ENCODE data around the gene CGAS.

- TF ChIP-seq RARB (CRISPR knock-in tag; IDR thresholded peaks at IDR 0.05): no peak
- TF ChIP-seq REST (IDR thresholded peaks at IDR 0.05): no peak
- TF ChIP-seq, protein P1, sequence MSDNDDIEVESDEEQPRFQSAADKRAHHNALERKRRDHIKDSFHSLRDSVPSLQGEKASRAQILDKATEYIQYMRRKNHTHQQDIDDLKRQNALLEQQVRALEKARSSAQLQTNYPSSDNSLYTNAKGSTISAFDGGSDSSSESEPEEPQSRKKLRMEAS (IDR thresholded peaks at IDR 0.05): no peak
- no peak for TF ChIP-seq MAFK (IDR thresholded peaks at IDR 0.05; ENCODE audit: partially characterized antibody)
- no peak for TF ChIP-seq CTCF (IDR thresholded peaks at IDR 0.05)
- TF ChIP-seq EP300 (IDR thresholded peaks at IDR 0.05): no peak
- TF ChIP-seq ZNF302 (CRISPR knock-in tag; IDR thresholded peaks at IDR 0.05): no peak
- TF ChIP-seq CHD4 (IDR thresholded peaks at IDR 0.05; ENCODE audit: borderline replicate concordance): no peak
- TF ChIP-seq, protein P2, sequence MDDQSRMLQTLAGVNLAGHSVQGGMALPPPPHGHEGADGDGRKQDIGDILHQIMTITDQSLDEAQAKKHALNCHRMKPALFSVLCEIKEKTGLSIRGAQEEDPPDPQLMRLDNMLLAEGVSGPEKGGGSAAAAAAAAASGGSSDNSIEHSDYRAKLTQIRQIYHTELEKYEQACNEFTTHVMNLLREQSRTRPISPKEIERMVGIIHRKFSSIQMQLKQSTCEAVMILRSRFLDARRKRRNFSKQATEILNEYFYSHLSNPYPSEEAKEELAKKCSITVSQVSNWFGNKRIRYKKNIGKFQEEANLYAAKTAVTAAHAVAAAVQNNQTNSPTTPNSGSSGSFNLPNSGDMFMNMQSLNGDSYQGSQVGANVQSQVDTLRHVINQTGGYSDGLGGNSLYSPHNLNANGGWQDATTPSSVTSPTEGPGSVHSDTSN (IDR thresholded peaks at IDR 0.05): no peak
These were observed 57.3 kb downstream of the CGAS start, which contains the start of gene DDX43 for GRCh38 chr6:73394577-73395354.
